GM12891 (cell line): ENCODE results near the gene PKDREJ.

Experiments
- POLR2A ChIP-seq: IDR thresholded peaks from 2 replicates; pipeline ENCODE4 v1.6.1; 2011; ENCODE audit warnings: low read depth, low read length, control low read depth
- POLR2AphosphoS5 ChIP-seq: IDR thresholded peaks from 2 replicates; pipeline ENCODE4 v1.6.1; 2011; ENCODE audit warnings: low read depth, low read length, control low read depth

GRCh38 chr22:46272762-46273431, 9.8 kb upstream of the PKDREJ start:
- TF ChIP-seq POLR2A (no peak), POLR2AphosphoS5 (no peak)
